ENCODE data around the gene SERPINF2. TPM values are rescaled to one million over a fixed set of nuclear protein-coding genes. Genes with fewer than 3 reads are reported as not detected.

The SERPINF2 gene
- total and polyA plus RNA-seq, 2 donors (not counting 1 experiment from before 2014, with no cell fraction given): 0.06 to 0.17 TPM

GRCh38 chr17:1725642-1726511 lies 16.8 kb upstream of the SERPINF2 start:
- TF ChIP-seq CTCF (conservative IDR thresholded peaks at IDR 0.05 in 1 of 2, IDR thresholded peaks at IDR 0.05 in 1 of 2; ENCODE audit: low read depth in 1 of 2, low read length in 2 of 2) (no peak), EZH2 (IDR thresholded peaks at IDR 0.05; ENCODE audit: low read length, missing control alignments) (no peak)
- H3K36me3 ChIP-seq (ENCODE audit: control insufficient read depth, insufficient read depth, low read length): peaks cover 12% of the 10 kb centered on the region
- H3K27ac ChIP-seq (ENCODE audit: insufficient read depth, low read length): no peak overlapping the region
- H3K79me2 ChIP-seq (ENCODE audit: control insufficient read depth, insufficient read depth, low read length): peaks cover 5% of the 10 kb centered on the region
- H3K4me2 ChIP-seq (ENCODE audit: extremely low read depth, insufficient read depth, low read length): peak overlapping the region; percentile 75
- H4K20me1 ChIP-seq (ENCODE audit: control insufficient read depth, extremely low read depth, insufficient read depth, low read length): no peaks in the 10 kb centered on the region
- H2AFZ ChIP-seq (ENCODE audit: low read length): no peak overlapping the region
- H3K27me3 ChIP-seq (ENCODE audit: control insufficient read depth, insufficient read depth, low read length): no peaks in the 10 kb centered on the region
- no peaks in the 10 kb centered on the region for H3K9me3 ChIP-seq (ENCODE audit: control insufficient read depth, insufficient read depth, low read depth, low read length)
- H3K4me3 ChIP-seq (replicated peaks in 1 of 4; ENCODE audit: control extremely low read depth in 1 of 4, insufficient read depth in 1 of 4, low read depth in 3 of 4, low read length in 4 of 4): peak overlapping the region in 3 of 4 experiments; percentile 39 to 63 (median 61)
- DNase-seq (ENCODE audit: low read depth in 2 of 2): no peak
- H3K4me1 ChIP-seq (ENCODE audit: control insufficient read depth, extremely low read depth, insufficient read depth, low read length): peaks cover 8% of the 10 kb centered on the region
- no peak overlapping the region for H3K9ac ChIP-seq (ENCODE audit: insufficient read depth, low read length)

GRCh38 chr17:1726626-1727257 lies 15.9 kb upstream of the SERPINF2 start:
- Histone ChIP-seq H3K9ac (ENCODE audit: insufficient read depth, low read length) (no peak overlapping the region), H3K4me1 (ENCODE audit: control insufficient read depth, extremely low read depth, insufficient read depth, low read length) (peaks cover 12% of the 10 kb centered on the region), H2AFZ (ENCODE audit: low read length) (no peak overlapping the region), H3K4me2 (ENCODE audit: extremely low read depth, insufficient read depth, low read length) (no peak overlapping the region), H3K36me3 (ENCODE audit: control insufficient read depth, insufficient read depth, low read length) (peaks cover 12% of the 10 kb centered on the region), H3K27ac (ENCODE audit: insufficient read depth, low read length) (no peak overlapping the region), H3K27me3 (ENCODE audit: control insufficient read depth, insufficient read depth, low read length) (no peaks in the 10 kb centered on the region), H3K79me2 (ENCODE audit: control insufficient read depth, insufficient read depth, low read length) (peaks cover 5% of the 10 kb centered on the region), H3K9me3 (ENCODE audit: control insufficient read depth, insufficient read depth, low read depth, low read length) (no peaks in the 10 kb centered on the region), H4K20me1 (ENCODE audit: control insufficient read depth, extremely low read depth, insufficient read depth, low read length) (no peaks in the 10 kb centered on the region), H3K4me3 (replicated peaks in 1 of 4; ENCODE audit: control extremely low read depth in 1 of 4, insufficient read depth in 1 of 4, low read depth in 3 of 4, low read length in 4 of 4) (no peak overlapping the region)
- no peak for TF ChIP-seq EZH2 (IDR thresholded peaks at IDR 0.05; ENCODE audit: low read length, missing control alignments)
- no peak for TF ChIP-seq CTCF (conservative IDR thresholded peaks at IDR 0.05 in 1 of 2, IDR thresholded peaks at IDR 0.05 in 1 of 2; ENCODE audit: low read depth in 1 of 2, low read length in 2 of 2)
- DNase-seq (ENCODE audit: low read depth in 2 of 2): no peak

- Histone ChIP-seq H3K4me3 (replicated peaks in 1 of 4; ENCODE audit: control extremely low read depth in 1 of 4, insufficient read depth in 1 of 4, low read depth in 3 of 4, low read length in 4 of 4) (no peak overlapping the region), H3K4me2 (ENCODE audit: extremely low read depth, insufficient read depth, low read length) (no peak overlapping the region), H3K79me2 (ENCODE audit: control insufficient read depth, insufficient read depth, low read length) (peaks cover 5% of the 10 kb centered on the region)
Observed at GRCh38 chr17:1727258-1727789, 15.3 kb upstream of the SERPINF2 start.

More at GRCh38 chr17:1727258-1727789, 15.3 kb upstream of the SERPINF2 start:
- H3K9ac ChIP-seq (ENCODE audit: insufficient read depth, low read length): no peak overlapping the region
- no peaks in the 10 kb centered on the region for H3K9me3 ChIP-seq (ENCODE audit: control insufficient read depth, insufficient read depth, low read depth, low read length)
- no peak overlapping the region for H2AFZ ChIP-seq (ENCODE audit: low read length)
- H3K27ac ChIP-seq (ENCODE audit: insufficient read depth, low read length): no peak overlapping the region
- H4K20me1 ChIP-seq (ENCODE audit: control insufficient read depth, extremely low read depth, insufficient read depth, low read length): no peaks in the 10 kb centered on the region
- no peak for DNase-seq (ENCODE audit: low read depth in 2 of 2)
- no peaks in the 10 kb centered on the region for H3K27me3 ChIP-seq (ENCODE audit: control insufficient read depth, insufficient read depth, low read length)
- TF ChIP-seq CTCF (conservative IDR thresholded peaks at IDR 0.05 in 1 of 2, IDR thresholded peaks at IDR 0.05 in 1 of 2; ENCODE audit: low read depth in 1 of 2, low read length in 2 of 2): no peak
- H3K4me1 ChIP-seq (ENCODE audit: control insufficient read depth, extremely low read depth, insufficient read depth, low read length): peaks cover 12% of the 10 kb centered on the region
- H3K36me3 ChIP-seq (ENCODE audit: control insufficient read depth, insufficient read depth, low read length): peaks cover 12% of the 10 kb centered on the region

Data from fibroblast of lung (primary cell).